WTC11 (cell line): Measurements from ENCODE around the gene SPAG9.

Experiments used
- CBFB ChIP-seq: sonication (generic); formaldehyde crosslinking; IDR thresholded peaks from 2 replicates; pipeline ENCODE4 v1.8.1; 2022; ENCODE audit warnings: mild to moderate bottlenecking, low read depth, missing genetic modification reagents
- ELF4 ChIP-seq: sonication (generic); formaldehyde crosslinking; IDR thresholded peaks from 2 replicates; pipeline ENCODE4 v1.8.1; 2022; ENCODE audit warnings: low read depth, mild to moderate bottlenecking, moderate library complexity, missing genetic modification reagents
- SOX15 ChIP-seq: fragments of 250-450 bp; sonication (Bioruptor Pico); IDR thresholded peaks from 2 replicates; pipeline ENCODE4 v1.9.0; 2021; ENCODE audit warnings: mild to moderate bottlenecking
- TEAD4 ChIP-seq: sonication (generic); formaldehyde crosslinking; IDR thresholded peaks from 2 replicates; pipeline ENCODE4 v1.8.0; 2022; ENCODE audit warnings: mild to moderate bottlenecking, missing genetic modification reagents
- USF1 ChIP-seq: sonication (generic); formaldehyde crosslinking; IDR thresholded peaks from 2 replicates; pipeline ENCODE4 v1.8.0; 2022; ENCODE audit warnings: mild to moderate bottlenecking, missing genetic modification reagents
- ZNF416 ChIP-seq: fragments of 250-450 bp; sonication (Bioruptor Pico); IDR thresholded peaks from 2 replicates; pipeline ENCODE4 v1.9.0; 2021; ENCODE audit warnings: mild to moderate bottlenecking, inconsistent platforms
- TF ChIP-seq, protein P1 (sequence below): fragments of 200-600 bp; IDR thresholded peaks from 2 replicates; pipeline ENCODE4 v1.8.0; 2022; ENCODE audit warnings: antibody characterized with exemption
- TF ChIP-seq, protein P2 (sequence below): sonication (generic); formaldehyde crosslinking; IDR thresholded peaks from 2 replicates; pipeline ENCODE4 v1.8.1; 2022; ENCODE audit warnings: mild to moderate bottlenecking, moderate library complexity, missing genetic modification reagents

GRCh38 chr17:51149163-51149562 lies 28.5 kb upstream of the SPAG9 start:
- TF ChIP-seq, protein P1, sequence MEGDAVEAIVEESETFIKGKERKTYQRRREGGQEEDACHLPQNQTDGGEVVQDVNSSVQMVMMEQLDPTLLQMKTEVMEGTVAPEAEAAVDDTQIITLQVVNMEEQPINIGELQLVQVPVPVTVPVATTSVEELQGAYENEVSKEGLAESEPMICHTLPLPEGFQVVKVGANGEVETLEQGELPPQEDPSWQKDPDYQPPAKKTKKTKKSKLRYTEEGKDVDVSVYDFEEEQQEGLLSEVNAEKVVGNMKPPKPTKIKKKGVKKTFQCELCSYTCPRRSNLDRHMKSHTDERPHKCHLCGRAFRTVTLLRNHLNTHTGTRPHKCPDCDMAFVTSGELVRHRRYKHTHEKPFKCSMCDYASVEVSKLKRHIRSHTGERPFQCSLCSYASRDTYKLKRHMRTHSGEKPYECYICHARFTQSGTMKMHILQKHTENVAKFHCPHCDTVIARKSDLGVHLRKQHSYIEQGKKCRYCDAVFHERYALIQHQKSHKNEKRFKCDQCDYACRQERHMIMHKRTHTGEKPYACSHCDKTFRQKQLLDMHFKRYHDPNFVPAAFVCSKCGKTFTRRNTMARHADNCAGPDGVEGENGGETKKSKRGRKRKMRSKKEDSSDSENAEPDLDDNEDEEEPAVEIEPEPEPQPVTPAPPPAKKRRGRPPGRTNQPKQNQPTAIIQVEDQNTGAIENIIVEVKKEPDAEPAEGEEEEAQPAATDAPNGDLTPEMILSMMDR: no peak
- TF ChIP-seq, protein P2, sequence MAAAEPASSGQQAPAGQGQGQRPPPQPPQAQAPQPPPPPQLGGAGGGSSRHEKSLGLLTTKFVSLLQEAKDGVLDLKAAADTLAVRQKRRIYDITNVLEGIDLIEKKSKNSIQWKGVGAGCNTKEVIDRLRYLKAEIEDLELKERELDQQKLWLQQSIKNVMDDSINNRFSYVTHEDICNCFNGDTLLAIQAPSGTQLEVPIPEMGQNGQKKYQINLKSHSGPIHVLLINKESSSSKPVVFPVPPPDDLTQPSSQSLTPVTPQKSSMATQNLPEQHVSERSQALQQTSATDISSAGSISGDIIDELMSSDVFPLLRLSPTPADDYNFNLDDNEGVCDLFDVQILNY (CRISPR knock-in tag): no peak
- TF ChIP-seq ELF4 (CRISPR knock-in tag) (no peak), TEAD4 (CRISPR knock-in tag) (no peak), USF1 (no peak), CBFB (CRISPR knock-in tag) (no peak), SOX15 (CRISPR knock-in tag) (no peak), ZNF416 (CRISPR knock-in tag) (no peak)
